ENCODE results near the gene ULK2. TPM values are rescaled to one million over a fixed set of nuclear protein-coding genes. Genes with fewer than 3 reads are reported as not detected.

Gene ULK2
- 14.1 and 19.1 TPM in 2 replicates for total RNA-seq

GRCh38 chr17:19867329-19868078 lies at the start of gene ULK2:
ULK2 (minus strand) TSS chr17:19867936; CDS start chr17:19867417, 519 bp downstream.

DNA sequence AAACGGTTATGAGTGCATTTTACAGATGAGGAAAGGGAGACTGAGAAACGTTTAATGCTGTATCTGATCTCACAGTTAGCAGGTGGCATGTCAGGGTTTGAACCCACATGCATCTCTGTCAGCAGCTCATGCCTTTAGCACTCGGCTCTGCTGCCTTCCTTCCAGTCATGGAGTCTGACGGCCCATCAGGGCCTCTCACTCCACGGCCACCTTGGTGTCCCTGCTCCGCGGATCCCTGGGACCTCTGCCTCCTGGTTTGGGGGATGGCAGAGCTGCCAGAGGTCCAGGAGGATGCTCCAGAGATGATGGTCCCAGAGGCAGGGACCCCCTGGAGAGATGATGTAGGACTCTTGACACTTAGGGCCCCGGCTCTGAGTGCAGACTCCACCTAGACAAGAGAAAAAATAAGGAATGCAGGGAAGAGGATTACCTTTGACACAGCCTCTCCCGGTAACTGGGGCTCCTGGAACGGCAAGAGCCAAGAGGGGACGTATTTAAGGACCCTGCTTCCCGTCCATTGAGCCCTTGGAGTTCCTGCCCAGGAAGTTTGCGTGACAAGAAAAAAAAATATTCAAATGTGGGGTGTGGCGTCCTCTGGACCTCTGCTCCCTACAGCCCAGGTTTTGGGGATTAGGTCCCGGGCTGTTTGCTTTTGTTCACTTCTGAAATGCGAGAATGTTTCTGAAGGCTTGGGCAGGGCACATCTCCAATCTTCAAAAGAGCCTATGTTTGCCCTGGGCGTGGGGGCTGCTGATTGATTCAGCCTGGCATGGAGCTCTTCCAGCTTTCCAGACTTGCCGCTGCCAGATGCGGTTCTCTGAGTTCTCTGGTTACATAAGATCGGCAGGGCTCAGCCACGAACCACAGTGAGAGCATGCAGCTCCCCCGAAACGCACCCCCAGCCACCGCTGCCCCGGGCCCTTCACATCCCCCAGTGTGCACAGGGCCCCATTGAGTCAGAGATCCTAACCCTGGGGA lies 119.6 kb downstream of the ULK2 start, which contains the start of gene ALDH3A1:
Gene ALDH3A1 (minus strand): TSS at position 470 of the 978 bp plus-strand sequence. CDS start 3,169 bp downstream, outside the sequence.

Other genes with a start within 250 kb of the ULK2 start
- 25.2 and 25.3 TPM in 2 replicates for gene ALDH3A2, start 219.2 kb downstream of the ULK2 start, total RNA-seq
- gene SLC47A2, start 151.4 kb downstream of the ULK2 start, total RNA-seq: not detected in 2 replicates
- gene ALDH3A1, start 119.6 kb downstream of the ULK2 start, total RNA-seq: 0.50 TPM in 1 of 2 replicates, not detected in the other
- gene AKAP10, start 109.9 kb upstream of the ULK2 start, total RNA-seq: 21.0 and 26.7 TPM in 2 replicates
- gene SPECC1, start 141.4 kb upstream of the ULK2 start, total RNA-seq: 13.1 and 21.2 TPM in 2 replicates